Astrocyte (in vitro differentiated cells and primary cell): ENCODE measurements around the gene ACADL. TPM values are rescaled to one million over a fixed set of nuclear protein-coding genes. Genes with fewer than 3 reads are reported as not detected.

Experiments
- DNase-seq: peaks from one replicate; pipeline ENCODE4 v3.0.0-alpha.2; 2010; ENCODE audit warnings: low read depth
- FAIRE-seq: peaks from 2 replicates; lab custom pipeline; 2011; peaks lifted over from hg19 to GRCh38; lab: Jason Lieb, UNC
- H2AFZ ChIP-seq: 2 replicates; pipeline ENCODE4 v1.6.0; 2012; ENCODE audit warnings: low read depth, low read length, inconsistent platforms
- H3K27ac ChIP-seq: 2 replicates; pipeline ENCODE4 v1.5.1; 2011; ENCODE audit warnings: low read depth, low read length, inconsistent platforms
- H3K27me3 ChIP-seq: 2 replicates; pipeline ENCODE4 v1.6.0; 2011; ENCODE audit warnings: low read length, inconsistent platforms; ENCODE audit not compliant: insufficient read depth
- H3K36me3 ChIP-seq: 2 replicates; pipeline ENCODE4 v1.5.1; 2011; ENCODE audit warnings: low read length, inconsistent platforms; ENCODE audit not compliant: insufficient read depth
- H3K4me1 ChIP-seq: 2 replicates; pipeline ENCODE4 v1.5.1; 2011; ENCODE audit warnings: low read length, inconsistent platforms; ENCODE audit not compliant: insufficient read depth
- H3K4me2 ChIP-seq: 2 replicates; pipeline ENCODE4 v1.6.0; 2012; ENCODE audit warnings: low read length, inconsistent platforms
- H3K4me3 ChIP-seq: 2 replicates; pipeline ENCODE4 v1.5.1; 2011; ENCODE audit warnings: low read depth, mild to moderate bottlenecking, low read length, inconsistent platforms; ENCODE audit not compliant: insufficient read depth
- H3K79me2 ChIP-seq: 2 replicates; pipeline ENCODE4 v1.6.0; 2012; ENCODE audit warnings: mild to moderate bottlenecking, low read length, inconsistent platforms; ENCODE audit not compliant: insufficient read depth
- H3K9ac ChIP-seq: 2 replicates; pipeline ENCODE4 v1.6.0; 2012; ENCODE audit warnings: mild to moderate bottlenecking, low read length, inconsistent platforms
- H3K9me3 ChIP-seq: 2 replicates; pipeline ENCODE4 v1.5.1; 2012; ENCODE audit warnings: low read depth, mild to moderate bottlenecking, low read length, inconsistent platforms; ENCODE audit not compliant: insufficient read depth
- H4K20me1 ChIP-seq: 2 replicates; pipeline ENCODE4 v1.6.0; 2012; ENCODE audit warnings: low read length, inconsistent platforms; ENCODE audit not compliant: insufficient read depth
- H3K27ac Mint-ChIP-seq: one replicate; pipeline ENCODE4 v1.8.0; 2021; ENCODE audit warnings: mild to moderate bottlenecking, mixed read lengths; ENCODE audit not compliant: unreplicated experiment
- H3K27me3 Mint-ChIP-seq: one replicate; pipeline ENCODE4 v1.8.0; 2021; ENCODE audit warnings: low read depth, mixed read lengths; ENCODE audit not compliant: unreplicated experiment
- H3K36me3 Mint-ChIP-seq: one replicate; pipeline ENCODE4 v1.8.0; 2021; ENCODE audit warnings: low read depth, mixed read lengths; ENCODE audit not compliant: unreplicated experiment
- H3K4me1 Mint-ChIP-seq: one replicate; pipeline ENCODE4 v1.8.0; 2021; ENCODE audit warnings: low read depth, mixed read lengths; ENCODE audit not compliant: unreplicated experiment
- H3K4me3 Mint-ChIP-seq: one replicate; pipeline ENCODE4 v1.8.0; 2021; ENCODE audit warnings: mild to moderate bottlenecking, moderate library complexity, mixed read lengths; ENCODE audit not compliant: unreplicated experiment
- H3K9me3 Mint-ChIP-seq: one replicate; pipeline ENCODE4 v1.8.0; 2021; ENCODE audit warnings: mild to moderate bottlenecking, mixed read lengths; ENCODE audit not compliant: unreplicated experiment
- CTCF ChIP-seq: IDR thresholded peaks from 2 replicates; pipeline ENCODE4 v1.5.1; 2011; ENCODE audit warnings: low read depth, mild to moderate bottlenecking, inconsistent platforms, low read length, moderate library complexity; ENCODE audit not compliant: insufficient read depth
- EZH2 ChIP-seq: IDR thresholded peaks from 2 replicates; pipeline ENCODE4 v1.6.1; 2012; ENCODE audit warnings: mild to moderate bottlenecking, low read length, inconsistent platforms; ENCODE audit not compliant: insufficient read depth
- total RNA-seq: library from RNA; stranded (reverse); gene quantifications from 2 replicates; pipeline ENCODE4 v1.2.1, GENCODE V29; 2021

Gene ACADL
- total RNA-seq, 1 donor from 2014 or later: 1.9 TPM

- Histone ChIP-seq H3K4me1 (no peaks in the 10 kb centered on the region), H3K4me3 (no peak overlapping the region), H3K9ac (no peak overlapping the region), H4K20me1 (no peaks in the 10 kb centered on the region), H2AFZ (no peak overlapping the region), H3K27ac (no peak overlapping the region), H3K79me2 (no peaks in the 10 kb centered on the region), H3K9me3 (no peaks in the 10 kb centered on the region), H3K36me3 (no peaks in the 10 kb centered on the region), H3K27me3 (no peaks in the 10 kb centered on the region), H3K4me2 (no peak overlapping the region)
- Mint-ChIP-seq H3K36me3 (no peaks in the 10 kb centered on the region), H3K9me3 (no peaks in the 10 kb centered on the region), H3K27ac (no peak overlapping the region), H3K27me3 (peaks cover 16% of the 10 kb centered on the region), H3K4me1 (no peaks in the 10 kb centered on the region), H3K4me3 (no peak overlapping the region)
- DNase-seq (no peak), FAIRE-seq (no peak)
- no peak for TF ChIP-seq EZH2
These were observed 39.0 kb upstream of the ACADL start for GRCh38 chr2:210264282-210264681.

GRCh38 chr2:210263841-210264240 is 38.6 kb upstream of the ACADL start:
- H3K4me3 Mint-ChIP-seq: no peak overlapping the region
- Histone ChIP-seq H3K27me3 (no peaks in the 10 kb centered on the region), H2AFZ (no peak overlapping the region), H3K27ac (no peak overlapping the region), H3K36me3 (no peaks in the 10 kb centered on the region), H3K4me3 (no peak overlapping the region), H3K9me3 (no peaks in the 10 kb centered on the region), H4K20me1 (no peaks in the 10 kb centered on the region), H3K79me2 (no peaks in the 10 kb centered on the region), H3K4me1 (no peaks in the 10 kb centered on the region), H3K9ac (no peak overlapping the region), H3K4me2 (no peak overlapping the region)
- H3K4me1 Mint-ChIP-seq: no peaks in the 10 kb centered on the region
- TF ChIP-seq CTCF: no peak
- no peak for TF ChIP-seq EZH2
- no peaks in the 10 kb centered on the region for H3K9me3 Mint-ChIP-seq
- DNase-seq (no peak), FAIRE-seq (no peak)
- peaks cover 16% of the 10 kb centered on the region for H3K27me3 Mint-ChIP-seq
- no peaks in the 10 kb centered on the region for H3K36me3 Mint-ChIP-seq
- no peak overlapping the region for H3K27ac Mint-ChIP-seq

GRCh38 chr2:210262036-210262435 is 36.8 kb upstream of the ACADL start:
- no peak for FAIRE-seq
- Histone ChIP-seq H3K36me3 (no peaks in the 10 kb centered on the region), H3K79me2 (no peaks in the 10 kb centered on the region)

More at GRCh38 chr2:210262036-210262435, 36.8 kb upstream of the ACADL start:
- TF ChIP-seq EZH2: no peak
- TF ChIP-seq CTCF: no peak
- Histone ChIP-seq H3K4me1 (no peaks in the 10 kb centered on the region), H3K4me3 (no peak overlapping the region), H3K9me3 (no peaks in the 10 kb centered on the region), H3K27ac (no peak overlapping the region), H2AFZ (no peak overlapping the region), H3K4me2 (no peak overlapping the region), H3K27me3 (no peaks in the 10 kb centered on the region), H3K9ac (no peak overlapping the region), H4K20me1 (no peaks in the 10 kb centered on the region)
- Mint-ChIP-seq H3K4me1 (no peaks in the 10 kb centered on the region), H3K36me3 (no peaks in the 10 kb centered on the region), H3K9me3 (peaks cover 2% of the 10 kb centered on the region), H3K27me3 (peaks cover 12% of the 10 kb centered on the region), H3K4me3 (no peak overlapping the region), H3K27ac (no peak overlapping the region)
- DNase-seq: no peak
